ENCODE data around the gene CNTNAP2. TPM values are rescaled to one million over a fixed set of nuclear protein-coding genes. Genes with fewer than 3 reads are reported as not detected.

The CNTNAP2 gene
- total and polyA plus RNA-seq, 2 of the 13 experiments (the other 11 are each of a cell fraction or from before 2014, with no cell fraction given): 0.40 to 0.42 TPM

DNA sequence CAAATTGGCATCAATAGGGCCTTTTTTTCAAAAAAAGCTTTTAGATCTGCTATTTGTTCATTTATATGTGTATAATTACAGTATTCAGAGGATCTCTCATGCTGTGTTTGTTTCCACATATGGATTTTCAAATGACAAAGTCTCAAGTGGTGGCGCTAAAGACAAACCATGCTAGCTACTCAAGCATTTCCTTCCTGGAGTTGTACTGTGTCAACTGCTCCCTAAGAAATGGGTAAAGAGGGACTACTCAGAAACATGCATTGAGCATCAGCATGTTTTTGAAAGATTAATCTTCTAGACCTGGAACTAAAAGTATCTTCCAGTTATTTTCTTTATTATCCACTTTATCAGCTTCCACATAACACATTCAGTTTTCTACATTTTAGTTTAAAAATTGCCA lies 12.7 kb downstream of the CNTNAP2 start:
- Histone ChIP-seq H3K4me1 (ENCODE audit: insufficient read depth, low read length) (no peaks in the 10 kb centered on the region), H3K4me2 (ENCODE audit: low read depth, low read length) (no peak overlapping the region), H3K4me3 (replicated peaks in 1 of 3; ENCODE audit: insufficient read depth in 1 of 3, low read depth in 2 of 3, low read length in 3 of 3) (no peak overlapping the region), H3K27me3 (ENCODE audit: control insufficient read depth in 1 of 2, insufficient read depth in 2 of 2, low read length in 2 of 2) (no peaks in the 10 kb centered on the region), H3K36me3 (replicated peaks in 1 of 2; ENCODE audit: control insufficient read depth in 1 of 2, insufficient read depth in 2 of 2, low read length in 2 of 2) (no peaks in the 10 kb centered on the region), H3K79me2 (ENCODE audit: insufficient read depth, low read length) (no peaks in the 10 kb centered on the region), H4K20me1 (ENCODE audit: insufficient read depth, low read length) (no peaks in the 10 kb centered on the region), H3K9ac (ENCODE audit: insufficient read depth, low read depth, low read length) (no peak overlapping the region), H2AFZ (ENCODE audit: low read length) (no peak overlapping the region), H3K9me3 (ENCODE audit: low read length) (peaks cover 22% of the 10 kb centered on the region), H3K27ac (ENCODE audit: extremely low read length, insufficient read depth, low read length) (no peak overlapping the region)
- no peak for FAIRE-seq
- no peak for ATAC-seq
- DNase-seq (ENCODE audit: low spot score): no peak
- intact Hi-C loops (cut with micrococcal nuclease; ENCODE audit: unreplicated experiment) (no loop called here), in situ Hi-C loops (cut with HindIII; ENCODE audit: extremely low pct_ligation_motif_present, low pct_unique_long_range_greater_than_20kb) (no loop called here)
- TF ChIP-seq MYPOP (CRISPR knock-in tag; IDR thresholded peaks at IDR 0.05) (no peak), ATF7 (IDR thresholded peaks at IDR 0.05) (no peak), ATF7 (CRISPR knock-in tag; IDR thresholded peaks at IDR 0.05) (no peak), CBX2 (IDR thresholded peaks at IDR 0.05; ENCODE audit: low read depth, low read length) (no peak), CBX2 (CRISPR knock-in tag; IDR thresholded peaks at IDR 0.05; ENCODE audit: low read depth) (no peak), ZNF441 (CRISPR knock-in tag; IDR thresholded peaks at IDR 0.05; ENCODE audit: borderline replicate concordance) (no peak), HNRNPK (IDR thresholded peaks at IDR 0.05; ENCODE audit: low read depth, low read length, poor library complexity, severe bottlenecking) (no peak), ZNF343 (CRISPR knock-in tag; IDR thresholded peaks at IDR 0.05) (no peak), ZSCAN22 (CRISPR knock-in tag; IDR thresholded peaks at IDR 0.05) (no peak)
- TF ChIP-seq, protein P1, sequence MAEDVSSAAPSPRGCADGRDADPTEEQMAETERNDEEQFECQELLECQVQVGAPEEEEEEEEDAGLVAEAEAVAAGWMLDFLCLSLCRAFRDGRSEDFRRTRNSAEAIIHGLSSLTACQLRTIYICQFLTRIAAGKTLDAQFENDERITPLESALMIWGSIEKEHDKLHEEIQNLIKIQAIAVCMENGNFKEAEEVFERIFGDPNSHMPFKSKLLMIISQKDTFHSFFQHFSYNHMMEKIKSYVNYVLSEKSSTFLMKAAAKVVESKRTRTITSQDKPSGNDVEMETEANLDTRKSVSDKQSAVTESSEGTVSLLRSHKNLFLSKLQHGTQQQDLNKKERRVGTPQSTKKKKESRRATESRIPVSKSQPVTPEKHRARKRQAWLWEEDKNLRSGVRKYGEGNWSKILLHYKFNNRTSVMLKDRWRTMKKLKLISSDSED (CRISPR knock-in tag; IDR thresholded peaks at IDR 0.05): no peak
- TF ChIP-seq, protein P2, sequence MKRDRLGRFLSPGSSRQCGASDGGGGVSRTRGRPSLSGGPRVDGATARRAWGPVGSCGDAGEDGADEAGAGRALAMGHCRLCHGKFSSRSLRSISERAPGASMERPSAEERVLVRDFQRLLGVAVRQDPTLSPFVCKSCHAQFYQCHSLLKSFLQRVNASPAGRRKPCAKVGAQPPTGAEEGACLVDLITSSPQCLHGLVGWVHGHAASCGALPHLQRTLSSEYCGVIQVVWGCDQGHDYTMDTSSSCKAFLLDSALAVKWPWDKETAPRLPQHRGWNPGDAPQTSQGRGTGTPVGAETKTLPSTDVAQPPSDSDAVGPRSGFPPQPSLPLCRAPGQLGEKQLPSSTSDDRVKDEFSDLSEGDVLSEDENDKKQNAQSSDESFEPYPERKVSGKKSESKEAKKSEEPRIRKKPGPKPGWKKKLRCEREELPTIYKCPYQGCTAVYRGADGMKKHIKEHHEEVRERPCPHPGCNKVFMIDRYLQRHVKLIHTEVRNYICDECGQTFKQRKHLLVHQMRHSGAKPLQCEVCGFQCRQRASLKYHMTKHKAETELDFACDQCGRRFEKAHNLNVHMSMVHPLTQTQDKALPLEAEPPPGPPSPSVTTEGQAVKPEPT (CRISPR knock-in tag; IDR thresholded peaks at IDR 0.05; ENCODE audit: low read depth): no peak
- TF ChIP-seq, protein P3, sequence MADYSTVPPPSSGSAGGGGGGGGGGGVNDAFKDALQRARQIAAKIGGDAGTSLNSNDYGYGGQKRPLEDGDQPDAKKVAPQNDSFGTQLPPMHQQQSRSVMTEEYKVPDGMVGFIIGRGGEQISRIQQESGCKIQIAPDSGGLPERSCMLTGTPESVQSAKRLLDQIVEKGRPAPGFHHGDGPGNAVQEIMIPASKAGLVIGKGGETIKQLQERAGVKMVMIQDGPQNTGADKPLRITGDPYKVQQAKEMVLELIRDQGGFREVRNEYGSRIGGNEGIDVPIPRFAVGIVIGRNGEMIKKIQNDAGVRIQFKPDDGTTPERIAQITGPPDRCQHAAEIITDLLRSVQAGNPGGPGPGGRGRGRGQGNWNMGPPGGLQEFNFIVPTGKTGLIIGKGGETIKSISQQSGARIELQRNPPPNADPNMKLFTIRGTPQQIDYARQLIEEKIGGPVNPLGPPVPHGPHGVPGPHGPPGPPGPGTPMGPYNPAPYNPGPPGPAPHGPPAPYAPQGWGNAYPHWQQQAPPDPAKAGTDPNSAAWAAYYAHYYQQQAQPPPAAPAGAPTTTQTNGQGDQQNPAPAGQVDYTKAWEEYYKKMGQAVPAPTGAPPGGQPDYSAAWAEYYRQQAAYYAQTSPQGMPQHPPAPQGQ (CRISPR knock-in tag; IDR thresholded peaks at IDR 0.05; ENCODE audit: borderline replicate concordance): no peak
- ChIA-PET CTCF (ENCODE audit: low intra/inter-chr PET ratio, low total read pairs) (no interaction called here), POLR2A (no interaction called here)
- BruUV-seq (replicated peaks): no TSS peak
- WGBS (ENCODE audit: low lambda C conversion rate): 5% methylated on average over 1 of the region's 1 CpG
